GM18526 (cell line): ENCODE data around the gene ABLIM3.

ENCODE experiments used
- POLR2A ChIP-seq: IDR thresholded peaks from 3 replicates; pipeline ENCODE4 v1.6.1; 2011; ENCODE audit not compliant: insufficient read length; ENCODE audit errors: extremely low read depth

Gene ABLIM3

GRCh38 chr5:149143470-149143869 lies 2.2 kb downstream of the ABLIM3 start:
- no peak for TF ChIP-seq POLR2A

GRCh38 chr5:149144637-149145036 lies 3.3 kb downstream of the ABLIM3 start:
- TF ChIP-seq POLR2A: no peak

GRCh38 chr5:149145138-149145537 lies 3.8 kb downstream of the ABLIM3 start:
- TF ChIP-seq POLR2A: no peak

GRCh38 chr5:149147676-149148075 lies 6.4 kb downstream of the ABLIM3 start:
- TF ChIP-seq POLR2A: no peak

- no peak for TF ChIP-seq POLR2A
Observed at GRCh38 chr5:149149942-149150341, 8.6 kb downstream of the ABLIM3 start.

GRCh38 chr5:149150457-149150856 lies 9.2 kb downstream of the ABLIM3 start:
- TF ChIP-seq POLR2A: no peak

- TF ChIP-seq POLR2A: no peak
Observed at GRCh38 chr5:149151717-149152116, 10.4 kb downstream of the ABLIM3 start.

- TF ChIP-seq POLR2A: no peak
Observed at GRCh38 chr5:149152317-149152746, 11.0 kb downstream of the ABLIM3 start.

- TF ChIP-seq POLR2A: no peak
Observed at GRCh38 chr5:149153193-149153750, 12.0 kb downstream of the ABLIM3 start.

GRCh38 chr5:149153751-149154610 lies 12.7 kb downstream of the ABLIM3 start:
- no peak for TF ChIP-seq POLR2A

- no peak for TF ChIP-seq POLR2A
Observed at GRCh38 chr5:149154650-149155049, 13.4 kb downstream of the ABLIM3 start.

GRCh38 chr5:149156435-149157083 lies 15.3 kb downstream of the ABLIM3 start:
- TF ChIP-seq POLR2A: no peak

- TF ChIP-seq POLR2A: no peak
Observed at GRCh38 chr5:149157330-149157729, 16.0 kb downstream of the ABLIM3 start.

- no peak for TF ChIP-seq POLR2A
Observed at GRCh38 chr5:149160291-149160787, 19.0 kb downstream of the ABLIM3 start.

GRCh38 chr5:149161026-149161687 lies 19.9 kb downstream of the ABLIM3 start:
- TF ChIP-seq POLR2A: no peak
